Stimulated activated CD4-positive, alpha-beta T cell treated with anti-CD3 and anti-CD28 coated beads, Interleukin-1b, Interleukin-23, amount 100 ng/mL, for 24 hours (primary cell): ENCODE results near the gene OR4C3.
"Not testable (repeated sequence)": the region's sequence is repeated elsewhere in the genome, so short reads cannot be mapped to it uniquely, and the experiment has no call there.

ENCODE experiments used
- DNase-seq, 4 experiments: peaks; one replicate each; pipeline ENCODE4 v3.0.0-alpha.2; 2020; ENCODE audit warnings: low read depth in 4 of 4, low spot score in 1 of 4

Gene OR4C3

GRCh38 chr11:48324620-48325019, at the start of gene OR4C3:
Gene OR4C3 (plus strand): TSS chr11:48324920. CDS start chr11:48325022, 102 bp downstream.
- DNase-seq, result not testable (repeated sequence)

- DNase-seq, result no peak
Observed at GRCh38 chr11:48305923-48306322, 18.8 kb upstream of the OR4C3 start, which contains the start of gene OR4S1. Gene OR4S1 (plus strand): TSS chr11:48306223. CDS start chr11:48306223, 0 bp downstream.

- peak; percentile 39 to 57 (median 51) for DNase-seq
Observed at GRCh38 chr11:48307760-48308386, 16.8 kb upstream of the OR4C3 start.

- DNase-seq, result not testable (repeated sequence)
Observed at GRCh38 chr11:48313590-48313989, 11.1 kb upstream of the OR4C3 start.

DNA sequence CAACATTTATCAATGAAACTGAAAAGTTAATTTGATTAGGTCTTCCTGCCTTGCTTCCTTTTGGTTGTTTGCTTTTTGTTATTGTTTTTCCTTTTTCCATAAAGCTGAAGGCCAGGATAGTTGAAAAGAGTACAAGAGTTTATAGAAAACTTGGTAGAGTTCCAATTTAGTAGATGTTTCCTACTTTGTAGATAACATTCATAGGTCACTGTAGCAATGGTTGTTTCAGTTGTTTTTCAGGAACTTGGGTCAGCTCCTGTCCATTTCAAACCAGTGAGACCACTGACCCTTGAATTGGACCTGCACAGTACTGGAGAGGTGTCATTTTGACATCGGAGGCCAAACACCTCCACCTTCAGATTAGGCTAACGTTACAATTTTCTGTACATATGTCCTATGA, 4.9 kb upstream of the OR4C3 start:
- not testable (repeated sequence) for DNase-seq

DNA sequence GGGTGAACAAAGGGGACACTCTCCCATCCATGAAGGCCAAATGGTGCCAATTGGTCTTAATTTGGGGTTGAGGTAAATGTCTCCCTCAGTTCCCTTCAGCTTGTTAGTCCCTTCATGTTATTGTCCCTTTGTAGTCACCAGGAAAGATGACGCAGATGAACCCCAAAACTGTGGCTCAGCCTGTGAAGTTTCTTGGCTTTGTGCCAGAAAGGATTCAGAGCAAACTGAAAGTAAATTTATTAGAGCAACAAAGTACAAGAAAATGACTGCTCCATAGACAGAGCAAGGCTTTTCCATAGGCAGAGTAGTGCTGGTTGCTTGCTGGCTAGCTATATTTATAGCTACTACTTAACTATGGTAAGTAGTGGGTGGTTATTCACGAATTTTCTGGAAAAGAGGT, 16.7 kb downstream of the OR4C3 start:
- no peak for DNase-seq

GRCh38 chr11:48342505-48342904, 17.8 kb downstream of the OR4C3 start:
- DNase-seq, result not testable (repeated sequence)

DNA sequence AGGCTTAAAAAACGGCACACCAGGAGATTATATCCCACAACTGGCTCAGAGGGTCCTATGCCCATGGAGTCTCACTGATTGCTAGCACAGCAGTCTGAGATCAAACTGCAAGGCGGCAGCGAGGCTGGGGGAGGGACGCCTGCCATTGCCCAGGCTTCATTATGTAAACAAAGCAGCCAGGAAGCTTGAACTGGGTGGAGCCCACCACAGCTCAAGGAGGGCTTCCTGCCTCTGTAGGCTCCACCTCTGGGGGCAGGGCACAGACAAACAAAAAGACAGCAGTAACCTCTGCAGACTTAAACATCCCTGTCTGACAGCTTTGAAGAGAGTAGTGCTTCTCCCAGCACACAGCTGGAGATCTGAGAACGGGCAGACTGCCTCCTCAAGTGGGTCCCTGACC, 21.6 kb downstream of the OR4C3 start:
- not testable (repeated sequence) for DNase-seq

GRCh38 chr11:48354013-48354412, 29.3 kb downstream of the OR4C3 start:
- DNase-seq, result no peak

GRCh38 chr11:48354677-48355076, 30.0 kb downstream of the OR4C3 start:
- no peak for DNase-seq

DNA sequence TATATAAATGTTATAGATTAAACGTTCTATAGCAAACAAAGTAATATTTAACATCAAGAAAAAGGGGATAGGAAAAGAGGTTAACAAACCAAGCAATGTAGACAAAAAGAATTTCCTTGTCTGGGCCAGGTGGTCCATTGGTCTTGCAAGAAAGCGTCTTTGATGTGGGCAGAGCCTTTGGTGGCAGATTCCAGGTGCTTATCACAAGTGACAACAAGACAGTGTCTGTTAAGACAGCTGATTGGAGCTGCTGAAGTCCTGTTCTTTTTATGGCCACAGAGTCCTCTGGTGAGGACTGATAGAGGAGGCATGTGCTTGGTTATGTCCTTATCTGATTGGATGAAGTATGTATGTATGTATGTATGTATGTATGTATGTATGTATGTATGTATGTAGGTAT, 36.6 kb downstream of the OR4C3 start:
- DNase-seq, result not testable (repeated sequence)

DNA sequence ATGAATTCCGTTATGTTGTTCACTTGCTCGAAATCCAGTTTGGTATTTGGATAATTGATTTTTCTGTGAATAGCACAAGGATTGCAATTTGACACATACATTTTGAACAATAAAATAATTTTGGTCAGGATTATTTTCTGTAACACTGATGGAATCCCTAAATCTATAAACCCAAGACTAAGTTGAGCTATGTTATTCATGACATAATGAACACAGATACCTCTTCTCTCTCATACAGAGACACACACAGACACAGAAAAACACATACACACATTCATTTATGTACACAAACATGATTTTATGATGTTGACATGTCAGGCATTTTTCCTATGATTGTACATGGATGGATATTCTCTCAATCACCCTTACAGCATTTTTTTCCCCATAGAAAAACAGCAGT, 41.6 kb downstream of the OR4C3 start, which contains the start of gene OR4C5:
OR4C5 (minus strand) TSS at position 101 of the 400 bp plus-strand sequence; CDS start at position 101, 0 bp downstream.
- DNase-seq, result no peak
